HL-60 (cell line): ENCODE data around the gene MEX3B.

Experiments
- DNase-seq, 2 experiments: peaks; one replicate each; pipeline ENCODE4 v3.0.0-alpha.2; 2010 to 2020; ENCODE audit warnings: low read depth in 1 of 2, low spot score in 1 of 2
- H3K27ac ChIP-seq: fragments of 250-450 bp; sonication (Bioruptor Pico); replicated peaks from 2 replicates; pipeline ENCODE4 v1.5.1; 2020; ENCODE audit warnings: mild to moderate bottlenecking, moderate library complexity
- H3K27me3 ChIP-seq: fragments of 250-450 bp; sonication (Bioruptor Pico); 2 replicates; pipeline ENCODE4 v1.5.1; 2021; ENCODE audit warnings: mild to moderate bottlenecking, moderate library complexity; ENCODE audit not compliant: insufficient read depth, poor library complexity, severe bottlenecking
- H3K4me3 ChIP-seq: replicated peaks from 2 replicates; pipeline ENCODE4 v1.5.1; 2011; ENCODE audit warnings: mild to moderate bottlenecking, control low read depth, low read length; ENCODE audit not compliant: insufficient read depth
- CTCF ChIP-seq: IDR thresholded peaks from one replicate; pipeline ENCODE4 v1.5.1; 2011; ENCODE audit warnings: low read length, control low read depth, inconsistent platforms; ENCODE audit not compliant: insufficient read depth
- GABPA ChIP-seq: IDR thresholded peaks from 2 replicates; pipeline ENCODE4 v1.6.1; 2012; ENCODE audit warnings: low read depth
- POLR2AphosphoS5 ChIP-seq: IDR thresholded peaks from 2 replicates; pipeline ENCODE4 v1.6.1; 2012; ENCODE audit warnings: low read depth
- REST ChIP-seq: IDR thresholded peaks from 2 replicates; pipeline ENCODE4 v1.6.1; 2012; ENCODE audit warnings: low read depth; ENCODE audit not compliant: insufficient replicate concordance
- SPI1 ChIP-seq: IDR thresholded peaks from 2 replicates; pipeline ENCODE4 v1.6.1; 2012; ENCODE audit warnings: low read depth, mild to moderate bottlenecking, borderline replicate concordance

MEX3B gene

GRCh38 chr15:82056958-82057823 is 11.4 kb upstream of the MEX3B start:
- H3K27me3 ChIP-seq, result no peaks in the 10 kb centered on the region
- TF ChIP-seq POLR2AphosphoS5, result no peak
- TF ChIP-seq CTCF, result no peak
- no peak for TF ChIP-seq GABPA
- no peak for TF ChIP-seq REST
- no peak for TF ChIP-seq SPI1

GRCh38 chr15:82052751-82053150 is 6.9 kb upstream of the MEX3B start:
- Histone ChIP-seq H3K27me3 (peaks cover 7% of the 10 kb centered on the region), H3K4me3 (no peak overlapping the region), H3K27ac (no peak overlapping the region)
- no peak for DNase-seq
- no peak for TF ChIP-seq REST
- TF ChIP-seq CTCF, result no peak
- no peak for TF ChIP-seq SPI1
- no peak for TF ChIP-seq POLR2AphosphoS5
- no peak for TF ChIP-seq GABPA

More at GRCh38 chr15:82056958-82057823, 11.4 kb upstream of the MEX3B start:
- H3K4me3 ChIP-seq, result no peak overlapping the region
- no peak overlapping the region for H3K27ac ChIP-seq
- DNase-seq, result no peak

- no peak overlapping the region for H3K4me3 ChIP-seq
- H3K27ac ChIP-seq, result no peak overlapping the region
- no peak for DNase-seq
- TF ChIP-seq SPI1 (no peak), GABPA (no peak), POLR2AphosphoS5 (no peak), CTCF (no peak), REST (no peak)
- H3K27me3 ChIP-seq, result peaks cover 12% of the 10 kb centered on the region
Measured at GRCh38 chr15:82051664-82052063, 5.8 kb upstream of the MEX3B start.
